ENCODE data around the gene NRP2. TPM values are rescaled to one million over a fixed set of nuclear protein-coding genes. Genes with fewer than 3 reads are reported as not detected.

Gene NRP2
- total RNA-seq, 4 donors from 2014 or later, result 35.9 to 156 (median 114) TPM

GRCh38 chr2:205717175-205717846 is 35.0 kb downstream of the NRP2 start:
- intact Hi-C loops (cut with DNase I; ENCODE audit: low total_unique reads), result no loop called here
- Histone ChIP-seq H3K9me3 (no peaks in the 10 kb centered on the region), H3K4me3 (no peak overlapping the region), H3K27ac (peak overlapping the region; percentile 20 to 83), H3K4me1 (peaks cover 8 to 12% of the 10 kb centered on the region in 2 donors), H3K36me3 (no peaks in the 10 kb centered on the region), H3K27me3 (no peaks in the 10 kb centered on the region)
- TF ChIP-seq CTCF (IDR thresholded peaks at IDR 0.05) (no peak), POLR2A (IDR thresholded peaks at IDR 0.05) (no peak)
- no peak for DNase-seq

- Histone ChIP-seq H3K36me3 (no peaks in the 10 kb centered on the region), H3K4me3 (no peak overlapping the region), H3K27me3 (no peaks in the 10 kb centered on the region), H3K27ac (peak overlapping the region; percentile 6 to 53), H3K9me3 (no peaks in the 10 kb centered on the region), H3K4me1 (peaks cover 8 to 12% of the 10 kb centered on the region in 2 donors)
- TF ChIP-seq CTCF (IDR thresholded peaks at IDR 0.05) (no peak), POLR2A (IDR thresholded peaks at IDR 0.05) (no peak)
- DNase-seq, result no peak
- intact Hi-C loops (cut with DNase I; ENCODE audit: low total_unique reads), result no loop called here
Observed at GRCh38 chr2:205717999-205718398, 35.7 kb downstream of the NRP2 start.

- TF ChIP-seq POLR2A (IDR thresholded peaks at IDR 0.05) (no peak), CTCF (IDR thresholded peaks at IDR 0.05) (no peak)
- Histone ChIP-seq H3K9me3 (no peaks in the 10 kb centered on the region), H3K27me3 (no peaks in the 10 kb centered on the region), H3K36me3 (no peaks in the 10 kb centered on the region), H3K27ac (peak overlapping the region; percentile 43 to 53), H3K4me1 (no peaks in the 10 kb centered on the region), H3K4me3 (no peak overlapping the region)
- DNase-seq, result no peak
- intact Hi-C loops (cut with DNase I; ENCODE audit: low total_unique reads), result no loop called here
Observed at GRCh38 chr2:205719847-205720246, 37.5 kb downstream of the NRP2 start.

- TF ChIP-seq CTCF (IDR thresholded peaks at IDR 0.05), result no peak
- no peak for TF ChIP-seq POLR2A (IDR thresholded peaks at IDR 0.05)
- Histone ChIP-seq H3K9me3 (no peaks in the 10 kb centered on the region), H3K27me3 (no peaks in the 10 kb centered on the region), H3K4me1 (no peaks in the 10 kb centered on the region), H3K4me3 (no peak overlapping the region), H3K27ac (peak overlapping the region; percentile 20 to 47), H3K36me3 (no peaks in the 10 kb centered on the region)
- DNase-seq, result no peak
- intact Hi-C loops (cut with DNase I; ENCODE audit: low total_unique reads), result no loop called here
Observed at GRCh38 chr2:205720451-205720902, 38.2 kb downstream of the NRP2 start.

- no peaks in the 10 kb centered on the region for H3K9me3 ChIP-seq
- no peaks in the 10 kb centered on the region for H3K36me3 ChIP-seq
- TF ChIP-seq CTCF (IDR thresholded peaks at IDR 0.05), result no peak
- no peak for TF ChIP-seq POLR2A (IDR thresholded peaks at IDR 0.05)
- peak overlapping the region in 1 of 2 donors; percentile 20 for H3K27ac ChIP-seq
- no peak for DNase-seq
- H3K4me3 ChIP-seq, result no peak overlapping the region
- intact Hi-C loops (cut with DNase I; ENCODE audit: low total_unique reads), result no loop called here
- H3K4me1 ChIP-seq, result no peaks in the 10 kb centered on the region
- H3K27me3 ChIP-seq, result no peaks in the 10 kb centered on the region
Observed at GRCh38 chr2:205721057-205721449, 38.8 kb downstream of the NRP2 start.
